ENCODE measurements around the gene RAD9A.

The RAD9A gene

GRCh38 chr11:67356864-67357561 is 34.8 kb upstream of the RAD9A start:
- DNase-seq (ENCODE audit: low spot score), result peak; percentile 86

GRCh38 chr11:67357831-67358670 is 33.7 kb upstream of the RAD9A start:
- no peak for DNase-seq (ENCODE audit: low spot score)

GRCh38 chr11:67364169-67364568 is 27.6 kb upstream of the RAD9A start:
- DNase-seq (ENCODE audit: low spot score), result no peak

GRCh38 chr11:67364783-67365722 is 26.7 kb upstream of the RAD9A start:
- no peak for DNase-seq (ENCODE audit: low spot score)

GRCh38 chr11:67365736-67366444 is 25.9 kb upstream of the RAD9A start:
- DNase-seq (ENCODE audit: low spot score), result no peak

GRCh38 chr11:67366546-67366945 is 25.2 kb upstream of the RAD9A start:
- no peak for DNase-seq (ENCODE audit: low spot score)

GRCh38 chr11:67366961-67367760 is 24.6 kb upstream of the RAD9A start:
- no peak for DNase-seq (ENCODE audit: low spot score)

GRCh38 chr11:67367761-67368227 is 24.0 kb upstream of the RAD9A start:
- DNase-seq (ENCODE audit: low spot score), result no peak

- DNase-seq (ENCODE audit: low spot score), result no peak
Observed at GRCh38 chr11:67368621-67369020, 23.2 kb upstream of the RAD9A start.

GRCh38 chr11:67369275-67369674 is 22.5 kb upstream of the RAD9A start:
- DNase-seq (ENCODE audit: low spot score), result no peak

- DNase-seq (ENCODE audit: low spot score), result no peak
Observed at GRCh38 chr11:67369801-67370284, 21.9 kb upstream of the RAD9A start.

- DNase-seq (ENCODE audit: low spot score), result no peak
Observed at GRCh38 chr11:67370351-67371076, 21.3 kb upstream of the RAD9A start.

GRCh38 chr11:67371189-67371910 is 20.4 kb upstream of the RAD9A start:
- DNase-seq (ENCODE audit: low spot score), result peak; percentile 54

- no peak for DNase-seq (ENCODE audit: low spot score)
Observed at GRCh38 chr11:67371911-67372320, 19.9 kb upstream of the RAD9A start.

- DNase-seq (ENCODE audit: low spot score), result no peak
Observed at GRCh38 chr11:67372321-67372992, 19.3 kb upstream of the RAD9A start.

GRCh38 chr11:67372993-67373647 is 18.7 kb upstream of the RAD9A start, which contains the start of gene CLCF1:
CLCF1 (minus strand) TSS chr11:67373598; CDS start chr11:67373539, 59 bp downstream.
- DNase-seq (ENCODE audit: low spot score), result no peak

- peak; percentile 66 for DNase-seq (ENCODE audit: low spot score)
Observed at GRCh38 chr11:67373648-67374570, 17.9 kb upstream of the RAD9A start.

All from cerebellar cortex (tissue), 1 donor.